ENCODE data around the gene TCN1. TPM values are rescaled to one million over a fixed set of nuclear protein-coding genes. Genes with fewer than 3 reads are reported as not detected.
"Not testable (repeated sequence)": the region's sequence is repeated elsewhere in the genome, so short reads cannot be mapped to it uniquely, and the experiment has no call there.

The TCN1 gene
- total RNA-seq, 1 donor from 2014 or later = not detected

DNA sequence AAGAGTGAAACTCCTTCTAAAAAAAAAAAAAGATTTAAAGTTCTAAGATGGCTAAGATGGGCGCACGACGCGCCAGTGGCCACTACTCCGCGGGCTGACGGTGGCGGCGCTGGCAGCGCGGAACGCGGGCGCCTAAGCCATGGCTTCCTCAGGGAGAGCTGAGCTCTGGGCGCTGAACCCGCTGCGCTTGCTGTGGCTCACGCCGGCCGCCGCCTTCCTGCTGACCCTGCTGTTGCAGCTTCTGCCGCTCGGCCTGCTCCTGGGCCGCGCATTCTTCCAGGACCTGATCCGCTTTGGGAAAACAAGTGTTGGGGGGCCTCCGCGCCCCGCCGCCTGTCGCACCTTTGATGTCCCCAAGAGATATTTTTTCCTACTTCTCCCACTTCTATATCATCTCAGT, 31.8 kb upstream of the TCN1 start:
- no peak for ATAC-seq (ENCODE audit: low read depth)

DNA sequence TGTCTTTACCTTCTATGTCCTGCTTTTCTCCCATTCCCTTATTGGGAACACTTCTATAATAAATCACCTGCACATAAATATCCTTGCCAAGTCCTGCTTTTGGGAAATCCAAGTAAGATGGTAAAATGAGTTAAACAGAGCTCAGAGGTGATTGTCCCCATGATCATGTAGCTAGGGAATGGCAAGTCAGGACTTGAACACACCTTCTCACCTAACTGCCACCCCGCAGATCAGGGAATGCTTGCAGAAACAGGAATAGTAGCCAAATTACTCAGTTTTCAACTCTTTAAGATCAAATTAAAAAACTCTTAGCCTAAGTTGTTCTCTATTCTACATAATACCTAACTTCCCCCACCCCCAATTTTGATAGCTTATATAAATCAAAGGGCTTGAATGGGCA, 28.3 kb upstream of the TCN1 start:
- H3K27me3 Mint-ChIP-seq = peaks cover 14% of the 10 kb centered on the region
- ATAC-seq (ENCODE audit: low read depth) (no peak), DNase-seq (no peak)
- POLR2A ChIA-PET = no interaction called here
- peaks cover under 1% of the 10 kb centered on the region for H3K36me3 Mint-ChIP-seq (ENCODE audit: low read depth)
- no peak overlapping the region for H3K27ac Mint-ChIP-seq
- intact Hi-C loops (cut with micrococcal nuclease) = no loop called here
- CTCF ChIA-PET = no interaction called here
- H3K4me1 Mint-ChIP-seq = no peaks in the 10 kb centered on the region
- H3K4me3 Mint-ChIP-seq = no peak overlapping the region
- TF ChIP-seq, protein P1, sequence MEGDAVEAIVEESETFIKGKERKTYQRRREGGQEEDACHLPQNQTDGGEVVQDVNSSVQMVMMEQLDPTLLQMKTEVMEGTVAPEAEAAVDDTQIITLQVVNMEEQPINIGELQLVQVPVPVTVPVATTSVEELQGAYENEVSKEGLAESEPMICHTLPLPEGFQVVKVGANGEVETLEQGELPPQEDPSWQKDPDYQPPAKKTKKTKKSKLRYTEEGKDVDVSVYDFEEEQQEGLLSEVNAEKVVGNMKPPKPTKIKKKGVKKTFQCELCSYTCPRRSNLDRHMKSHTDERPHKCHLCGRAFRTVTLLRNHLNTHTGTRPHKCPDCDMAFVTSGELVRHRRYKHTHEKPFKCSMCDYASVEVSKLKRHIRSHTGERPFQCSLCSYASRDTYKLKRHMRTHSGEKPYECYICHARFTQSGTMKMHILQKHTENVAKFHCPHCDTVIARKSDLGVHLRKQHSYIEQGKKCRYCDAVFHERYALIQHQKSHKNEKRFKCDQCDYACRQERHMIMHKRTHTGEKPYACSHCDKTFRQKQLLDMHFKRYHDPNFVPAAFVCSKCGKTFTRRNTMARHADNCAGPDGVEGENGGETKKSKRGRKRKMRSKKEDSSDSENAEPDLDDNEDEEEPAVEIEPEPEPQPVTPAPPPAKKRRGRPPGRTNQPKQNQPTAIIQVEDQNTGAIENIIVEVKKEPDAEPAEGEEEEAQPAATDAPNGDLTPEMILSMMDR (IDR thresholded peaks at IDR 0.05) = no peak
- H3K9me3 Mint-ChIP-seq = peaks cover 10% of the 10 kb centered on the region

More for the DNA sequence above, 31.8 kb upstream of the TCN1 start:
- Mint-ChIP-seq H3K36me3 (ENCODE audit: low read depth) (no peaks in the 10 kb centered on the region), H3K27ac (no peak overlapping the region), H3K27me3 (peaks cover 10% of the 10 kb centered on the region), H3K4me1 (no peaks in the 10 kb centered on the region), H3K4me3 (no peak overlapping the region), H3K9me3 (no peaks in the 10 kb centered on the region)
- TF ChIP-seq, protein P1 (IDR thresholded peaks at IDR 0.05) = no peak
- ChIA-PET CTCF (no interaction called here), POLR2A (no interaction called here)
- intact Hi-C loops (cut with micrococcal nuclease) = no loop called here
- no peak for DNase-seq

DNA sequence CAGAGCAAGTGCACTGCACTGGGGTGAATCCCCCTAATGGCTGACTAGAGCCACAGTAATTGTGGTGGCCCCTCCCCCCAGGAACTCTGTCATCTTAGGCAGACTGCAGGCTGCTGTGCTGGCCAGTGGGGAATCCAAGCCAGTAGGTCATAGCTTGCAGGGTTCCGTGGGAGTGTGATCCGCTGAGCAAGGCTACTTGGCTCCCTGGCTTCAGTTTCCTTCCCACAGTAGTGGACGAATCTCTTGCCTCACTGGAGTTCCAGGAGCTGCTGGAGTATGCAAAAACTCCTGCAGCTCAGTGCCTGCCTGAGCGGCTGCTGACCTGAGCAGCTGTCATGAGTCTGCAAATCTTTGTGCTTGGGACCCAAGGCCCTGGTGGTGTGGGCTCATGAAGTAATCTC, 25.5 kb upstream of the TCN1 start:
- CTCF ChIA-PET = no interaction called here
- Mint-ChIP-seq H3K27ac (no peak overlapping the region), H3K27me3 (peaks cover 25% of the 10 kb centered on the region), H3K36me3 (ENCODE audit: low read depth) (peaks cover 16% of the 10 kb centered on the region), H3K9me3 (peaks cover 33% of the 10 kb centered on the region), H3K4me3 (no peak overlapping the region), H3K4me1 (no peaks in the 10 kb centered on the region)
- TF ChIP-seq, protein P1 (IDR thresholded peaks at IDR 0.05) = no peak
- no peak for DNase-seq
- ATAC-seq (ENCODE audit: low read depth) = no peak
- intact Hi-C loops (cut with micrococcal nuclease) = no loop called here
- POLR2A ChIA-PET = no interaction called here

DNA sequence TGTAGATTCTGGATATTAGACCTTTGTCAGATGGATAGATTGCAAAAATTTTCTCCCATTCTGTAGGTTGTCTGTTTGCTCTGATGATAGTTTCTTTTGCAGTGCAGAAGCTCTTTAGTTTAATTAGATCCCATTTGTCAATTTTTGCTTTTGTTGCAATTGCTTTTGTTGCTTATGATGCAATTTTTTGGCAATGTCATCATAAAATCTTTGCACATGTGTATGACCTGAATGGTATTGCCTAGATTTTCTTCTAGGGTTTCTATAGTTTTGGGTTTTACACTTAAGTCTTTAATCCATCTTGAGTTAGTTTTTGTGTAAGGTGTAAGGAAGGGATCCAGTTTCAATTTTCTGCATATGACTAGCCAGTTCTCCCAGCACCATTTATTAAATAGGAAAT, 20.9 kb upstream of the TCN1 start:
- ATAC-seq (ENCODE audit: low read depth); H3K4me3 Mint-ChIP-seq; CTCF ChIA-PET; DNase-seq; POLR2A ChIA-PET; H3K27ac Mint-ChIP-seq; H3K4me1 Mint-ChIP-seq; intact Hi-C loops (cut with micrococcal nuclease): not testable (repeated sequence)
- H3K36me3 Mint-ChIP-seq (ENCODE audit: low read depth) = peaks cover 16% of the 10 kb centered on the region
- peaks cover 15% of the 10 kb centered on the region for H3K27me3 Mint-ChIP-seq
- peaks cover 37% of the 10 kb centered on the region for H3K9me3 Mint-ChIP-seq

DNA sequence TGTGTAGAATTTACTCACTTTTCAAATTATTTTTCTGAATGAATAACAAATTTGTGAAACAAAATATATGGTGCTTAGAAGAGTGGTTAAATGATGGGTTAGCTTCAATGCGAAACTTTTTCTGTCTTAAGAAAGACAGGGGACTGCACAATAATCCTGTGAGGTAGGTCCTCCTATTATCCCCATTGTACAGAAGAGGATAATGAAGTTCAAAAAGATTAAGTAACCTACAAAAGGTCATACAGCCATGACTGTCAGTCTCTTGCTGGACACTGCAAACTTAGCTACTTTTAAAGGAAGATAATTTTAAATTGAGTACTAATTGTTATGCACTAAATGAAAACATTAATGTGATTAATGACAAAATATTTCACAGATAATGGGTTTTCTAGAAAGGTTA, 17.3 kb upstream of the TCN1 start:
- Mint-ChIP-seq H3K4me1 (no peaks in the 10 kb centered on the region), H3K27me3 (peaks cover 7% of the 10 kb centered on the region), H3K9me3 (peaks cover 16% of the 10 kb centered on the region), H3K36me3 (ENCODE audit: low read depth) (peaks cover 8% of the 10 kb centered on the region), H3K27ac (no peak overlapping the region), H3K4me3 (no peak overlapping the region)
- DNase-seq = no peak
- TF ChIP-seq, protein P1 (IDR thresholded peaks at IDR 0.05) = no peak
- no peak for ATAC-seq (ENCODE audit: low read depth)
- ChIA-PET POLR2A (no interaction called here), CTCF (no interaction called here)
- intact Hi-C loops (cut with micrococcal nuclease) = no loop called here

DNA sequence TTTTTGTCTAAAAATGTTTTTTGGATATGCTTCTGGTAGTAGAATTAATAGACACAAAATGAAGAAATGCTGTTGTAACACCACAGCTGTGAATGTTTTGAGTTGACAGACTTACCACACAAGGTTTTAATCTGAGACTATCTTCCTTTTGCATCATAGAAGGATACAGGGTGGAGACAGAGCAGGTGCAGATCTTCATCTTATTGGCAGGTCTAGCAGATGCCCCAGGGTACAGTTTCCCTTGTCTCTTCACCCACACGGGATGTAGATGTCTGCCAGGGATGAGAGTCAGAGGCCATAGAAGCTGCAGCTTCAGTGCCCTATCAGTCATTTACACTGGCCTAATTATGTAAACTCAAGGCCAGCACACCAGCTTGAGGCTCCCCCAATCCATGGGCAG, 13.3 kb upstream of the TCN1 start:
- Mint-ChIP-seq H3K36me3 (ENCODE audit: low read depth) (no peaks in the 10 kb centered on the region), H3K27me3 (peaks cover 13% of the 10 kb centered on the region), H3K4me3 (no peak overlapping the region), H3K4me1 (no peaks in the 10 kb centered on the region), H3K9me3 (no peaks in the 10 kb centered on the region), H3K27ac (no peak overlapping the region)
- TF ChIP-seq, protein P1 (IDR thresholded peaks at IDR 0.05) = no peak
- CTCF ChIA-PET = no interaction called here
- ATAC-seq (ENCODE audit: low read depth) (no peak), DNase-seq (no peak)
- POLR2A ChIA-PET = no interaction called here
- intact Hi-C loops (cut with micrococcal nuclease) = no loop called here

All from activated B cell treated with CpG ODN at 0.5 μM for 24 hours (primary cell).